GM21825 (cell line): Measurements from ENCODE around the gene IPO11.
"Not testable (repeated sequence)": the region's sequence is repeated elsewhere in the genome, so short reads cannot be mapped to it uniquely, and the experiment has no call there.

Source experiments
- ATAC-seq: cut with Tn5 transposase; IDR thresholded peaks from one replicate; pipeline ENCODE4 v1.9.1; 2021; ENCODE audit warnings: mild to moderate bottlenecking, moderate library complexity; ENCODE audit not compliant: unreplicated experiment

The IPO11 gene

DNA sequence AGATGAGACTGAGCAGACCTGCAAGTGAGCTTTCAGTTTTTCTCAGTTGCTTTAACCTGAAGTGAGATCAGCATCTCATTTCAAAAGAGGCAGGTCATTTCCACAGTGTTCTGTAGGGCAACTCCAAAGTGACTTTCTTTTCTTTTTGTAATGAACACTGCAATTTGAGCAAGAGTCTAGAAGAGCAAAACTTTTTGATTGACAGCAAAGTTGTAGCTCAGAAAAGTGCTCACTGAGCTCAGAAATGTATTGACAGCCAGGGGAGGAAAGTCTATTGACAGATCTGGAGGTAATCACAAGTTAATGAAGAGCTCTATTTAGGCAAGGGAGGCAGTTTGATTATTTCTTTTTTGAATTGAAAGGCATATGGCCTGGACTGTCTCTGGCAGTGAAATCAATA is 220.7 kb downstream of the IPO11 start:
- ATAC-seq: no peak

DNA sequence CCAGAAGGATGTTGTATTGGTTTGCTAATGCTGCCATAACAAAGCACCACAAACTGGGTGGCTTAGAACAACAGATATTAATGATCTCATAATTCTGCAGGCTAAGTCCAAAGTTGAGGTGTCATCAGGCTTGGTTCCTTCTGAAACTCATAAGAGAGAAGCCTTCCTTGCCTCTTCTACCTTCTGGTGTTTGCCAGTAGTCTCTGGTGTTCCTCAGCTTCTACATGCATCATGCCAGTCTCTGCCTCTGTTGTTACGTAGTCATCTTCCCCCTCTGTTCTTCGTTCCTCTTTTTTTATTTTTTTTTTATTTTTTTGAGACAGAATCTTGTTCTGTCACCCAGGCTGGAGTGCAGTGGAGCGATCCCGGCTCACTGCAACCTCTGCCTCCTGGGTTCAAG is 227.9 kb downstream of the IPO11 start:
- ATAC-seq: no peak

DNA sequence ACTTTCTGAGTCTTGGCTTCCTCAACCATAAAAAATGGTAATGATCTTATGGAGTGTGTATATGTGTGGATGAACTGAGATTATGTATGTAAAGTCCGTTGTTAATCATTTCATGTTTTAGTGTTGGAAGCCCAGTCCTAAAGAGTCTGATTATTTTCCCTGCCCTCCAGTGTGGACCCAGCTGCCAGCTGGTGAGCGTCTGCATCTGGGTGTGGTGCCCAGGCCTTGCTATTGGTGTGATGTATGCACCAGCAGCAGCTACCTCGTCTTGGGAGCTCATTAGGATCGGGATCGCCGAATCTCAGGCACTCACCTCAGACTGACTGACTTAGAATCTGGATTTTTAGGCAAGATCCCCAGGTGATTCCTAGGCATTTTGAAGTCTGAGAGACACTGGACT is 229.9 kb downstream of the IPO11 start:
- no peak for ATAC-seq

DNA sequence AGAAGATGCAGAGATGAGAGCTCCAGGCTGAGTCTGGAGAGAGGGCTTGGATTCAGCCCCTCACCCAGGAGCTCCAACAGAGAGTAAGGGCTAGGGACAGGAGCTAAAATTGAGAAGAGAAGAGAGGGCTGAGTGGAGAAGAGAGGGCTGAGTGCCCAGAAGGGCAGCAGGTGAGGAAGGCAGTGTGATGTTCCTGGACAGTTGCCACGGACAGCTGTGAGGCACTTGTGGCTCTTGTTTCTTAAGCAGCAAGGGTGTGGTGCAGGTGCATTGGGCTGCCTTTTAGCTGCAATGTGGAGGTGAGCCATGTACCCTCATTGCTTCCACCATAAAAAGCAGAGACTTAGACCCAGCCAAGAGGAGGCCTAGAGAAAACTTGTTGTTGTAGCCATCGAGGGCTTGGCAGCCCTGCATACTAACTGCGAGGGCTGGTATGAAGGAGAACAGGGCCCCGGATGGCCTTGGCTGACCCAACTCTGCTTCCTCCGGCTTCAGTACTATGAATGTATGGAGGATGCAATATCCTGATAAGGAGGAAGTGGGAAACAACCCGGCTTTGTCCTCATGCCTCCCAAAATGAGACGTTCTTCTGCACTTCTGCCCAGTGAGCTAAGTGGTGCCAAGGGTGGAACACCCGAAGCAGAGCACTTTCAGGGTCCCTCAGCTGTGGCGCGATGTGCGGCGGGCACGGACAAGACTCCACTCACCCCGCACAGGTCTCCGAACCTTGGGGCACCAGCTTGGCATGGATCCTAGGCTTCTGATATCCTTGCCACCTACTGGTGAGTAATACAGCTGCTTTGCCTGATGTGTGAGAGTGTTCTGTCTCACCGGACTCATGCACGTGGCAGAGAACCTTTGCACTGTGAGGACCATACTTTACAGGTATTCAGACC is 231.2 kb downstream of the IPO11 start:
- ATAC-seq: no peak

DNA sequence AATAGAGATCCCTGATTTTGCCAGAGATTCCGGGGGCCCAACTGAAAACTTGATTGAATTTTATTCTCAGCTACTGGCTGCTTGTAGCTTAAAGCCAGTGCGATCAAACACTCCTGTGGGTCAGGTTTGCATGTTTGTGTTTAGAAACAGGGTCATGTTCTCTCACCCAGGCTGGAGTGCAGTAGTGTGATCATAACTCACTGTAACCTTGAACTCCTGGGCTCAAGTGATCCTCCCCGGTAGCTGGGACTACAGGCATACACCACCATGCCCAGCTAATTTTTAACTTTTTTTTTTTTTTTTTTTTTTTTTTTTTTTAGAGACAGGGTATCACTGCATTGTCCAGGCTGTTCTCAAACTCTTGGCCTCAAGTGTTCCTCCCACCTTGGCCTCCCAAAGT is 232.7 kb downstream of the IPO11 start:
- ATAC-seq: no peak

DNA sequence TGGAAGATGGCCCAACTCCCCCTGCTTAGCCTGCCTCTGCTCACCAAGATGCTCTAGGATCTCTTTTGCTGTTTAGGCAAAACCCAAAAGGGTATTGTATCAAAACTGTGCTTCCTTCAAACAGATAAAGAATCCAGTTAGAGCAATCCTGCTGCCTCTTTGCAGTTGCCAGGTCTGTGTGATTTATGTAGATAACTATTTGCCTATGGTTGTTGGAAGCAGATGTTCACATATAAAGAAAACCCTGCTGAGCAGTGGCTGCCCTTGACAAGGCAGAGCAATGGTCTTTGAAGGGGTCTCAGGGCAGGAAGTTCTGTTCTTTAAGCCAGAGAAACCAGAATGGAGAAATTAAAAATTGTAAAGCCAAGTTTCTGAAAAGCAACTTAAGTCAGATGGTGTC is 234.7 kb downstream of the IPO11 start:
- ATAC-seq: no peak

DNA sequence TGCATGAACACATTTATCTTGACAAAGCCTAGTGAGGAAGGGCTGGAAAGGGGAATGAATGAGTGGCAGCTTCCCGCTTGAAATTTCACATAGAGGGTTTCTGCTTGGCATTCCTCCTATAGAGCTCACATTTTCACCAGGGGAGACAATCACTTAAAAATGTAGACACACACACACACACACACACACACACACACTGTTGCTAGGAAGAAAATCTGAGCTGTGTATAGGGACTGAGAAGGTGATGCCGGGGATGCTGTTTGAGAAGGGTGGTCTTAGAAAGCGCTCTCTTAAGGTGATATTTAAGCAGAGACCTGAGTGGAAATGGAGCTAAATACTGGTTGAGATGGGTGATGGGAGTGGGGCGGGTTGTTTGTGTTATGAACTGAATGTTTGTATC is 236.5 kb downstream of the IPO11 start:
- ATAC-seq: no peak

DNA sequence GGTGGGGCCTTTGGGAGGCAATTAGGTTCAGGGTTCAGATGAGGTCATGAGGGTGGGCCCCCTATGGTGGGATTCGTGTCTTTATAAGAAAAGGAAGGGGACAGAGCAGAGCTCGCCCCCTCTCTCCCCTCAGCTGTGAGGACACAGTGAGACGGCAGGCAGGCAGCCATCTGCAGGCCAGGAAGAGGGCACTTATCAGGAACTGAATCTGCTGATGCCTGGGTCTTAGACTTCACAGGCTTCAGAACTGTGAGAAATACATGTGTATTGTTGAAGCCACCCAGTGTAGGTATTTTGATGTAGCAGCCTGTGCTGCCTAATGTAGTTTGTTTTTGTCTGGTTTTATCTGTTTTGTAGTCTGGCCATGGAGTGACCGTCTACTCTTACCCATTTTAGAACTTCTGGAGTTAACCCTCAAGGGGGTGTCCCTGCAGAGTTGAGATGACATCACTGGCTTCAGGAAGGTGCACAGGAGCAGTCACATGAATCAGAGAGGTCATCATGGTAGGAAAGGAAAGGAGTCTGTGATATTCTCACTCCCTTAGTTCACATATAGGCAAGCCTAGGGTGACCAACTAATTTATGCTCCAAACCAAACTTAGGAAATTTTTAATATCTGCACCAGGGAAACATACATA is 237.0 kb downstream of the IPO11 start:
- ATAC-seq: no peak

DNA sequence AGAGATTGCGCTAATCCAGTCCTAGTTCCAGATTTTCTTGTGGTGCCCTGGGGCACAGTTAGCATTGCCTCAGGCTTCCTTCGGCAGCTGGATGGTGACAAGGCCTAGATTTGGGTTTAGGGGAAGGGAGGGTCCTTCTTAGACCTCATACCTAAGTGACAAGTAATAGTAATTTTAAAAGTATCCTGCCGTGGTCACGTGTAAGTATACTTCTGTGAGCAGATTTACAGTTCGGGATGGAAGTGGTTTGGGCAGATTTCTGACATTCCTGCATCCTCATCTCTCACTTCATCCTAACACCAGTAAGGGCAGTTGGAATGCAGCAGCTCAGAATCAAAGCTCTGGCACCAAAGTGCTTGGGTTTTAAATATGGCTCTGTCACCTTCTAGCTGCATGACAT is 237.6 kb downstream of the IPO11 start:
- no peak for ATAC-seq

DNA sequence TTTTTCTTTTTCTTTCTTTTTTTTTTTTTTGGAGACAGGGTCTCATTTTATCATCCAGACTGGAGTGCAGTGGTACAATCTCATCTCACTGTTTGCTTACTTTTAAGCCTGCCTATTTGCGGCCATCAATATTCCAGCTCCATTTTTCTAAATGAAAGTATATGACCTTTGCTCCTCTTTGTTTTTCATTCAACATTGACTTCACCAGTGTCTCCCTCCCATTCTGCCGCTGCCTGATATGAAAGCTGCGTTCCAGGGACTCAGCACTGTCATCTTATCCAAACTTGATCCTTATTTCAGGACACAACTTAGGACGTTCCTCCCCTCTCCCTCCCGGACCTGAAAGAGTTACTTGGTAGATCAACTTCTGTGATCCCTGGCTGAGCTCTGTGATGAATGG is 239.7 kb downstream of the IPO11 start:
- no peak for ATAC-seq

DNA sequence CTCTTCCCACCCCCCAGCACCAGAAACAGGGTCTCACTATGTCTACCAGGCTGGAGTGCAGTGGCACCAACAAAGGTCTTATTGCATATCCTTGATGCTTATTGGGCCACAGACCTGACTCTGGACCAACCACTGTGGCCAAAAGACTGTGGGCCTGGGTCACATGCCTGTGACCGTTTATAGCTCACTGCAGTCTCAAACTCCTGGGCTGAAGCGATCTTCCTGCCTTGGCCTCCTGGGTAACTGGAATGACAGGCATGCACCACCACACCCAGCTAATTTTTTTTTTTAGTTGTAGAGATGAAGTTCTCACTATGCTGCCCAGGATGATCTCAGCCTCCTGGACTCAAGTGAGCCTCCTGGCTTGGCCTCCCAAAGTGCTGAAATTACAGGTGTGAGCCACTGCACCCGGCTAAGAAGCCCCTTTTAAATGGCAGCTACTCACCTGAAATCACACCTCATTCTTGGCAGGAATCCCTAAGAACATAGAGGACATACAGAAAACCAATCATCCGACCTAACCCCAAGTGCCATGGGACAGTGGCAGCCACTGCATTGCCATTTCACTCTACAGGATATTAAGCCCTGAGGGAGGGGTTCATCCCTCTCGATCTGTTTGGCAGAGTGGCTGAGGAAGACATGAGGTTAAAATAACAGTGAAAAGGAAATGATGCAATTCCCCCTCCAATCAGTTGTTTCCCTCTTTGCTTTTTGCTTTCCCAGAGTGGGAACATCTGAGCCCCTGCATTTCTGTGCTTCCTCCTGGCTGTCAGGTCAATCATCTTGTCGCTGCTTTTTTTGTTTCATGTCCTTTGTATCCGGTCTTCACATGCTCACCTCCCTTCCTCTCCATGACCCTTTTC is 240.7 kb downstream of the IPO11 start:
- ATAC-seq: no peak

DNA sequence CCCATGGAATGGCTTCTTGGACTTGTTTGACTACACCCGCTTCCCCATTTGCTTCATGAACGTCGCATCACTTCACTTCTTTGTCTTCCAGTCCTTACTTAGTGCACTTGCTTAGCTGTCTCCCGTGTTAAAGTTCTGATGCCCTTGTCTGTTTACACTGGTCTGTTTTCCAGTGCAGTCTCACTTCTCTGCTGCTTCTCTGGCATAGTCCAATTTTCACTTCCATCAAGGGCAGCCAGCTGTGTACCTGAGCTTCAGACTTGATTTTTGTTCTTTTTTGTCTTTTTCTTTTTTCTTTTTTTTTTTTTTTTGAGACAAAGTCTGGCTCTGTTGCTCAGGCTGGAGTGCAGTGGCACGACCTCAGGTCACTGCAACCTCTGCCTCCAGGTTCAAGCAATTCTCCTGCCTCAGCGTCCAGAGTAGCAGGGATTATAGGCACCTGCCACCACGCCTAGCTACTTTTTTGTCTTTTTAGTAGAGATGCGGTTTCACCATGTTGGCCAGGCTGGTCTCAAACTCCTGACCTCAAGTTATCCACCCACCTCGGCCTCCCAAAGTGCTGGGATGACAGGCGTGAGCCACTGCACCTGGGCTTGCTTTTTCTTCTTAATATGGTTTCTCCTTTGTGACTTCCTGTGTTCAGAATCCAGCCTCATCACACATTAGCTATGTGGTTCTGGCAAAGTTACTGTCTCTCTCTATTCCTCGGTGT is 241.5 kb downstream of the IPO11 start:
- no peak for ATAC-seq

DNA sequence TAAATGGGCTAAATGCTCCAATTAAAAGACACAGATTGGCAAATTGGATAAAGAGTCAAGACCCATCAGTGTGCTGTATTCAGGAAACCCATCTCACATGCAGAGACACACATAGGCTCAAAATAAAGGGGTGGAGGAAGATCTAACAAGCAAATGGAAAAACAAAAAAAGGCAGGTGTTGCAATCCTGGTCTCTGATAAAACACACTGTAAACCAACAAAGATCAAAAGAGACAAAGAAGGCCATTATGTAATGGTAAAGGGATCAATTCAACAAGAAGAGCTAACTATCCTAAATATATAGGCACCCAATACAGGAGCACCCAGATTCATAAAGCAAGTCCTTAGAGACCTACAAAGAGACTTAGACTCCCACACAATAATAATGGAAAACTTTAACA is 245.2 kb downstream of the IPO11 start:
- ATAC-seq: not testable (repeated sequence)

DNA sequence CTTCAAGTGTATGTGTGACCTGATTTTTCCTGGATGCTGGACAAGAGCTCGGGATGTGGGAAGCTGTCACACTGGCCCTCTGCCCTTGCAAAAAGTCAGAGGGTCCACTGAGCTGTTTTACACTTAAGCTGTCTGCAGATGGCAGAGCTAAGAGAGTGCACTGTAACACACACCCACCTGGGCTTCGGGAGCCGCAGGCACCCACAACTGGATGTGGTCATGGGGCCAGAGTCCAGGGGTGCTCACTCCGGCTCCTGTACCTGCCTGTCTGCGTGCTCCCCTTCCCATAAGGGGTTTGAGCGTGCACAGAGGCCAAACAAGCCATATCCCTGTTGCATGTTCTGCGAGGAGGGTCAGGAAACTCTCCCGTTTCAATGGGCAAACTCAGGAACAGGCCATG is 248.6 kb downstream of the IPO11 start:
- ATAC-seq: no peak

DNA sequence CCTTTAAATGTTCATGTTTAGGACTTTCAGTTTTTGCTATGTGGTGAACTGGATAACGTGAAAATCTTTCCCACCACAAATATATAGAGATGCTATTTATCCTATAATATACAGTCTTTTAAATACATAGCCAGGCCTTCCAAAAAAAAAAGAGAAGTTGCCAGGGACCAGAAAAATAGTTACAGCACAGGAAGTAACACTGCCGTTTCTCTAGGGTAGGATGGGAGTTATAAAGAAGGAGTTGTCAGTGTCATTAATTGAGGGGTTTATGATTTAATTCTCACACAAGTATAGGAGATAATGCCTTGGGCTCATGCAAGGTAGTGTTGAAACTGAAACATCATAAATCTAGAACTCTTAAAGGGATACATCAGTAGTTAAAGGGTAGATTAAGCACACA is 250.0 kb downstream of the IPO11 start:
- ATAC-seq: no peak

DNA sequence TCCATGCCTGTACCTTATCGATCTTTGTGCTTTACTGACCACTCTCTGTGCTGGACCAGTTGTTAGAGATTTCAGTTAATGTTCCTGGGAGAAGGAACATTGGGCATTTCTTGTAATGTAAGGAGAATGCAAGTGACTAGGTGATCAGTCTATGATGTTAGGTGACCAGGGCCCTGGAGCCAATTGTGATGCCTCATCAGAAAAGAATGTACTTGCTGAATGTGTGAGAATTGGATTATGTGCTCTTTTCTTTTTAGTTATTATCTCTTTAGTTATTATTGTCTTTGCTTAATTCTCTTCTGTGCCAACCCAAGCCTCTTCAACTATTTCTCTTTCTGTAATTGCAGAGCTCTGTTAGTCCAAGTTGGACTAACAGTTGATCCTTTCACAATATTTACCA is 258.9 kb downstream of the IPO11 start:
- no peak for ATAC-seq

DNA sequence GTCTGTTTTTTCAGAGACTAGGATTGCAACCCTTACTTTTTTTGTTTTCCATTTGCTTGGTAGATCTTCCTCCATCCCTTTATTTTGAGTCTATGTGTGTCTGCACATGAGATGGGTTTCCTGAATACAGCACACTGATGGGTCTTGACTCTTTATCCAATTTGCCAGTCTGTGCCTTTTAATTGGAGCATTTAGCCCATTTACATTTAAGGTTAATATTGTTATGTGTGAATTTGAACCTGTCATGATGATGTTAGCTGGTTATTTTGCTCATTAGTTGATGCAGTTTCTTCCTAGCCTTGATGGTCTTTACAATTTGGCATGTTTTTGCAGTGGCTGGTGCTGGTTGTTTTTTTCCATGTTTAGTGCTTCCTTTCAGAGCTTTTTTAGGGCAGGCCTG is 264.0 kb downstream of the IPO11 start:
- ATAC-seq: not testable (repeated sequence)
